GM23248 (cell line): ENCODE measurements around the gene DUS1L. TPM values are rescaled to one million over a fixed set of nuclear protein-coding genes. Genes with fewer than 3 reads are reported as not detected.

Source experiments
- DNase-seq: peaks from one replicate; pipeline ENCODE4 v3.0.0-alpha.2; 2015
- H2AFZ ChIP-seq: fragments of 200-600 bp; sonication (generic); 2 replicates; pipeline ENCODE4 v1.6.1; 2016; ENCODE audit warnings: antibody characterized with exemption
- H3F3A ChIP-seq: fragments of 200-600 bp; sonication (generic); 2 replicates; pipeline ENCODE4 v1.6.1; 2016; ENCODE audit warnings: mild to moderate bottlenecking, antibody characterized with exemption, mixed run types; ENCODE audit not compliant: insufficient read depth
- H3K27ac ChIP-seq: fragments of 200-600 bp; sonication (generic); 2 replicates; pipeline ENCODE4 v1.5.1; 2016; ENCODE audit warnings: mild to moderate bottlenecking
- H3K27me3 ChIP-seq: fragments of 200-600 bp; sonication (generic); replicated peaks from 2 replicates; pipeline ENCODE4 v1.6.1; 2016; ENCODE audit warnings: mild to moderate bottlenecking; ENCODE audit not compliant: insufficient read depth
- H3K36me3 ChIP-seq: fragments of 200-600 bp; sonication (generic); 2 replicates; pipeline ENCODE4 v1.6.1; 2016; ENCODE audit warnings: low read depth, mild to moderate bottlenecking
- H3K4me1 ChIP-seq: fragments of 200-600 bp; sonication (generic); 2 replicates; pipeline ENCODE4 v1.6.1; 2016; ENCODE audit warnings: mild to moderate bottlenecking; ENCODE audit not compliant: insufficient read depth
- H3K4me2 ChIP-seq: fragments of 200-600 bp; sonication (generic); one replicate; pipeline ENCODE4 v1.6.1; 2016; ENCODE audit warnings: mild to moderate bottlenecking; ENCODE audit not compliant: unreplicated experiment
- H3K4me3 ChIP-seq: fragments of 200-600 bp; sonication (generic); 2 replicates; pipeline ENCODE4 v1.5.1; 2016; ENCODE audit warnings: mild to moderate bottlenecking
- H3K79me2 ChIP-seq: fragments of 200-600 bp; sonication (generic); 2 replicates; pipeline ENCODE4 v1.6.1; 2016; ENCODE audit warnings: mild to moderate bottlenecking; ENCODE audit not compliant: insufficient read depth
- H3K9ac ChIP-seq: fragments of 200-600 bp; sonication (generic); 2 replicates; pipeline ENCODE4 v1.6.1; 2016; ENCODE audit warnings: mild to moderate bottlenecking
- H3K9me2 ChIP-seq: fragments of 200-600 bp; sonication (generic); 2 replicates; pipeline ENCODE4 v1.6.1; 2016; ENCODE audit warnings: mixed run types, mild to moderate bottlenecking, moderate library complexity; ENCODE audit not compliant: insufficient read depth
- H3K9me3 ChIP-seq: fragments of 200-600 bp; sonication (generic); one replicate; pipeline ENCODE4 v1.6.1; 2017; ENCODE audit warnings: low read depth
- H4K20me1 ChIP-seq: fragments of 200-600 bp; sonication (generic); 2 replicates; pipeline ENCODE4 v1.6.0; 2016; ENCODE audit not compliant: insufficient read depth
- EZH2 ChIP-seq: fragments of 200-600 bp; sonication (generic); IDR thresholded peaks from 2 replicates; pipeline ENCODE4 v1.6.1; 2018; ENCODE audit warnings: antibody characterized with exemption, mild to moderate bottlenecking; ENCODE audit not compliant: insufficient read depth, poor library complexity, severe bottlenecking
- EZH2phosphoT487 ChIP-seq: fragments of 200-600 bp; sonication (generic); IDR thresholded peaks from 2 replicates; pipeline ENCODE4 v1.6.1; 2018; ENCODE audit warnings: antibody characterized with exemption, moderate library complexity, mild to moderate bottlenecking, low read depth; ENCODE audit not compliant: insufficient read depth
- WGBS, 2 experiments: methylation state at CpG; one replicate each; pipeline ENCODE4 v1.1.6; 2015 to 2017; ENCODE audit warnings: low lambda C conversion rate in 2 of 2, low coverage in 1 of 2; ENCODE audit errors: missing lambda C conversion rate in 2 of 2; 5-methylcytosine and 5-hydroxymethylcytosine counted together
- in situ Hi-C: fragments of 300-500 bp; cut with MboI; formaldehyde crosslinking; loops from 2 replicates; pipeline ENCODE4 v1.15.0; 2020
- polyA plus RNA-seq: library from polyadenylated mRNA; unstranded; fragments of >200 nt; fragmentation: Nextera tagmentation; extraction: Ambion mirVana; gene quantifications from 2 replicates; pipeline ENCODE4 v1.2.1, GENCODE V29; 2016
- total RNA-seq: library from RNA; depleted of rRNA; stranded (reverse); fragments of >200 nt; shearing (Covaris generic); gene quantifications from 2 replicates; pipeline ENCODE4 v1.2.3, GENCODE V29; 2014

DUS1L gene
- total and polyA plus RNA-seq, 2 experiments from 2014 or later = 13.3 to 61.2 TPM

DNA sequence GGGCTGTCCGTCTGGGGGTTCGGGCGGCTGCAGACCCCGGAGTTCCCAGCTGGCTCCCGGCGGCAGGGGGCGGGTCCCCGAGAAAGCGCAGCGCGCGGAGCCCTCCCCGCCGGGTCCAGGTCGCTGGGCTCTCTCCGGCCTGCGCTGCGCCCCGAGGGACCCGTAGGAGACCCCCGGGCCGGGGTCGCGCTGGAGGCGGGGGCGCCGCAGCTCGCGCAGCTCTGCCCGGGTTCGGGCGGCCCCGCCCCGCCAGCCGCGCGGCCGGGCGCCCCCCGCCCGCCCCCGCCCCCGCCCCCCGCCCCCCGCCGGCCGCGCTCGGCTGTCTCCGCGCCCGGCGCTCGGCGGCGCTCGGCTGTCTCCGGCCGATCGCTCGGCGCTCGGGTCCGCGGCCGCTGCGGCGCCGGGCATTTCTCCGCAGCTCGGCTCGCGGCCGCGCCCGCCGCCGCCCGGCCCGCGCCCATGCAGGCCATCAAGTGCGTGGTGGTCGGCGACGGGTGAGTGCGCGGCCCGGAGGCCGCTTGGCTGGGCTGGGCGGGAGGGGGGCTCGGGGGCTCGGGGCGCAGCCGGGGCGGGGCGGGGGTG, 34.2 kb downstream of the DUS1L start, which contains the start of gene RAC3:
RAC3 (plus strand) TSS at position 376 of the 582 bp plus-strand sequence; CDS start at position 460, 84 bp downstream.
- peak within 1 kb of the TSS; percentile 40; the same call in 1 of the 2 replicates for H3K9ac ChIP-seq
- H3K4me2 ChIP-seq = peak within 1 kb of the TSS; percentile 65
- H3K36me3 ChIP-seq = no peaks in the 10 kb centered on the region
- in situ Hi-C loops = no loop called here
- no peak for TF ChIP-seq EZH2
- no peak for TF ChIP-seq EZH2phosphoT487
- no peaks in the 10 kb centered on the region for H3F3A ChIP-seq
- peak; percentile 69 for DNase-seq
- no peaks in the 10 kb centered on the region for H3K27me3 ChIP-seq
- H3K9me3 ChIP-seq = no peaks in the 10 kb centered on the region
- WGBS, 2 experiments = 1 to 2% methylated on average over 15 to 17 of the region's 96 CpGs
- H2AFZ ChIP-seq = peak within 1 kb of the TSS; percentile 77
- H3K4me1 ChIP-seq = no peaks in the 10 kb centered on the region
- no peaks in the 10 kb centered on the region for H3K9me2 ChIP-seq
- no peaks in the 10 kb centered on the region for H3K79me2 ChIP-seq
- H4K20me1 ChIP-seq = no peaks in the 10 kb centered on the region
- H3K27ac ChIP-seq = no peak within 1 kb of the TSS
- H3K4me3 ChIP-seq = peak within 1 kb of the TSS; percentile 67

GRCh38 chr17:82030470-82031302, 34.9 kb downstream of the DUS1L start:
- Histone ChIP-seq H4K20me1 (no peaks in the 10 kb centered on the region), H3K27me3 (no peaks in the 10 kb centered on the region), H3K9me3 (no peaks in the 10 kb centered on the region), H2AFZ (peak overlapping the region; percentile 77), H3K4me2 (peak overlapping the region; percentile 65), H3K4me3 (peak overlapping the region; percentile 67), H3K9ac (peak overlapping the region; percentile 40; the same call in 1 of the 2 replicates), H3K9me2 (no peaks in the 10 kb centered on the region), H3K4me1 (no peaks in the 10 kb centered on the region), H3K79me2 (no peaks in the 10 kb centered on the region), H3K27ac (no peak overlapping the region), H3K36me3 (no peaks in the 10 kb centered on the region), H3F3A (no peaks in the 10 kb centered on the region)
- peak; percentile 93 for DNase-seq
- 2 to 3% methylated on average over 76 to 86 of the region's 94 CpGs for WGBS, 2 experiments
- TF ChIP-seq EZH2 = no peak
- TF ChIP-seq EZH2phosphoT487 = no peak
- in situ Hi-C loops = no loop called here

GRCh38 chr17:82029990-82030469, 35.6 kb downstream of the DUS1L start:
- Histone ChIP-seq H3K4me3 (no peak overlapping the region; the same call in 1 of the 2 replicates), H3K4me2 (no peak overlapping the region), H4K20me1 (no peaks in the 10 kb centered on the region), H3K9me2 (no peaks in the 10 kb centered on the region), H3K4me1 (no peaks in the 10 kb centered on the region), H3K36me3 (no peaks in the 10 kb centered on the region), H3K27ac (no peak overlapping the region), H3K79me2 (no peaks in the 10 kb centered on the region), H3K27me3 (no peaks in the 10 kb centered on the region), H3K9ac (no peak overlapping the region), H3K9me3 (no peaks in the 10 kb centered on the region), H2AFZ (no peak overlapping the region), H3F3A (no peaks in the 10 kb centered on the region)
- TF ChIP-seq EZH2phosphoT487 = no peak
- 67 to 71% methylated on average over 30 to 31 of the region's 31 CpGs for WGBS, 2 experiments
- in situ Hi-C loops = no loop called here
- no peak for DNase-seq

GRCh38 chr17:82029391-82029790, 36.2 kb downstream of the DUS1L start:
- Histone ChIP-seq H3K27ac (no peak overlapping the region), H3K4me3 (no peak overlapping the region), H3K79me2 (no peaks in the 10 kb centered on the region), H3K27me3 (no peaks in the 10 kb centered on the region), H4K20me1 (no peaks in the 10 kb centered on the region), H3K4me2 (no peak overlapping the region), H3K9me3 (no peaks in the 10 kb centered on the region), H3K9me2 (no peaks in the 10 kb centered on the region), H2AFZ (no peak overlapping the region), H3K36me3 (no peaks in the 10 kb centered on the region), H3K9ac (no peak overlapping the region), H3K4me1 (no peaks in the 10 kb centered on the region), H3F3A (no peaks in the 10 kb centered on the region)
- in situ Hi-C loops = no loop called here
- DNase-seq = no peak
- WGBS, 2 experiments = 92 to 96% methylated on average over 16 of the region's 16 CpGs
- TF ChIP-seq EZH2 = no peak
- TF ChIP-seq EZH2phosphoT487 = no peak
